T47D (cell line): ENCODE data around the gene TJAP1.

ENCODE experiments used
- DNase-seq, 2 experiments: peaks; one replicate each; pipeline versions ENCODE4 v3.0.0 to v3.0.0-alpha.2; 2011 to 2012; ENCODE audit warnings: low read depth in 1 of 2, low spot score in 1 of 2
- JUND ChIP-seq: IDR thresholded peaks from 2 replicates; pipeline ENCODE4 v1.6.1; 2012; ENCODE audit warnings: low read depth
- in situ Hi-C: cut with HindIII; loops from 2 replicates; pipeline ENCODE4 v1.10.0; 2016; ENCODE audit warnings: low sequenced_read_pairs, low pct_unique_long_range_greater_than_20kb

TJAP1 gene, protein sequence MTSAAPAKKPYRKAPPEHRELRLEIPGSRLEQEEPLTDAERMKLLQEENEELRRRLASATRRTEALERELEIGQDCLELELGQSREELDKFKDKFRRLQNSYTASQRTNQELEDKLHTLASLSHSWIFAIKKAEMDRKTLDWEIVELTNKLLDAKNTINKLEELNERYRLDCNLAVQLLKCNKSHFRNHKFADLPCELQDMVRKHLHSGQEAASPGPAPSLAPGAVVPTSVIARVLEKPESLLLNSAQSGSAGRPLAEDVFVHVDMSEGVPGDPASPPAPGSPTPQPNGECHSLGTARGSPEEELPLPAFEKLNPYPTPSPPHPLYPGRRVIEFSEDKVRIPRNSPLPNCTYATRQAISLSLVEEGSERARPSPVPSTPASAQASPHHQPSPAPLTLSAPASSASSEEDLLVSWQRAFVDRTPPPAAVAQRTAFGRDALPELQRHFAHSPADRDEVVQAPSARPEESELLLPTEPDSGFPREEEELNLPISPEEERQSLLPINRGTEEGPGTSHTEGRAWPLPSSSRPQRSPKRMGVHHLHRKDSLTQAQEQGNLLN

DNA sequence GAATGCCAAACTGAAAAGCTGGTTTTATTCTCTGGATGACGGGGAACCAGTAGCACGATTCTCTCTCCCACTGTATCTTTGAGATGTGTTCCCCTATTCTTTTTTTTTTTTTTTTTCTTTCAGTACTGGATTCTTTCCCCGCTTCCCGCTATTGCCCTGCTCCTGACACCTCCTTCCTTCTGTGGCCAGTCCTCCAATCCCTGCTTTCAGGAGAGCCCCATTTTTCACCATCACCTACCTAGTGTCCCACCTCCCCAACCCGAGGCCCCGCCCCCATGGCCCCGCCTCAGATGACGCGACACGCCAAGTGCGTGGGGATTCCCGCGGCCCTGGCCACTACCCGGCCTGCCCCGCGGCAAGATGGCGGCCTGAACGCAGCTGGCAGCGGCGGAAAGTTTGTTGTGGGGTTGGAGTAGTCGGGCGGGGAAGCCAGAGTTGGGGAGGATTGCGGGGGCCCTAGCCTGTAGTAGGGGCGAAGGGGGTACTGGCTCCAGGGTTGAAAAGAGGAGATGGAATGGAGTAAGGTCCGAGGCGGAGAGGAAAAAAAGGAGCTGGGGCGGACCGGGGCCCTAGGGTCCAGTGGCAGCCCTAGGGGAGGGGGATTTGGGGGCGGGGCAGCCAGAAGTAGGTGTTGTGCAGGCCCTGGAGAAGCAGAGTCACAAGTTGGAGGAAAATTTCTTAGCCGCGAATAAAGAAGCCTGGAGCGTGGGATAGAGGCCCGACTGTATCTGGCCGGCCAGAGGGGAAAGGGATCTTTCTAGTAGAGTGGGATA lies at the start of gene TJAP1:
TSS of gene TJAP1 (plus strand) at position 336 of the 773 bp plus-strand sequence. CDS start 21,432 bp downstream, outside the sequence.
- in situ Hi-C loops: no loop called here
- TF ChIP-seq JUND: no peak
- peak; percentile 76 to 91 for DNase-seq

DNA sequence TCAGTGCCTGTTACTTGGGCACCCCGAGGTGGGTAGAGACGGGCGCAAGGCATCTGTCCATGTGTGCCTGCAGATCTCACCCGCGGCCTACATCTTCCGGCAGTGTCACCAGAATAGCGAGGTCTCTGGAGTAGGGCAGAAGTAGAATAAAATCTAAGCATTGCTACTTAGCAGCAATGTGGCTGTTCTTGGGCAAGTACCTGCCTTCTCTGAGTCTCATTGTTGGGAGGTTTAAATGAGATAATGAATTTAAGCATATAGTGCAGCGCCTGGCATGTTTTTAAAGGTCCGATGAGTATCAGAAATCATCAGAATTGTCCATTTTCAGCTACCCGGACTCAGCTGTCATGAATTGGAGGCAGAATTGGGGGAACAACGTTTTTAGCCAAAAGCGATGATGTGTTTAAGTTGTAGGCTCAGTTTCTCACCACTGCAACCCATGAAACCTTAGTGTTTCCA lies 49.2 kb upstream of the TJAP1 start:
- DNase-seq: no peak
- in situ Hi-C loops: no loop called here

DNA sequence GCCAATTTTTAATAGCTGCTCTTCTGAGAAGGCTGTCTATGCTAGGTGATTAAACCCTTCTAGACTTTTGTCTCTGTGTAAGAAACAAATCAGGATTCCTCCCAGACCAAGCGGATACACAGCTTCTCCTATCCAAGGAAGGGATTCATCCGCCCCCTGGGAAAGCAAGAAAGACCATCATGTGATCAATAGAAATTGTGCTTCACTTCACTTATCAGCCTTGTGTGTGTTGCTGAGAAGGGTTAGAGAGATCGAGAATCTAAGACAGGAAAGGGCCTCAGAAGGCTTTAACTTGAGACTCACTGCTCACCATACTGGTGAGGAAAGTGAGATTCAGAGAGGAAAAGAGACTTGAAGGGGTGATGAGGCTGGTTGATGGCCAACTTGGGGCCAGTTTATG lies 48.5 kb upstream of the TJAP1 start:
- TF ChIP-seq JUND: no peak
- in situ Hi-C loops: no loop called here
- no peak for DNase-seq

More for the DNA sequence above, 49.2 kb upstream of the TJAP1 start:
- no peak for TF ChIP-seq JUND

DNA sequence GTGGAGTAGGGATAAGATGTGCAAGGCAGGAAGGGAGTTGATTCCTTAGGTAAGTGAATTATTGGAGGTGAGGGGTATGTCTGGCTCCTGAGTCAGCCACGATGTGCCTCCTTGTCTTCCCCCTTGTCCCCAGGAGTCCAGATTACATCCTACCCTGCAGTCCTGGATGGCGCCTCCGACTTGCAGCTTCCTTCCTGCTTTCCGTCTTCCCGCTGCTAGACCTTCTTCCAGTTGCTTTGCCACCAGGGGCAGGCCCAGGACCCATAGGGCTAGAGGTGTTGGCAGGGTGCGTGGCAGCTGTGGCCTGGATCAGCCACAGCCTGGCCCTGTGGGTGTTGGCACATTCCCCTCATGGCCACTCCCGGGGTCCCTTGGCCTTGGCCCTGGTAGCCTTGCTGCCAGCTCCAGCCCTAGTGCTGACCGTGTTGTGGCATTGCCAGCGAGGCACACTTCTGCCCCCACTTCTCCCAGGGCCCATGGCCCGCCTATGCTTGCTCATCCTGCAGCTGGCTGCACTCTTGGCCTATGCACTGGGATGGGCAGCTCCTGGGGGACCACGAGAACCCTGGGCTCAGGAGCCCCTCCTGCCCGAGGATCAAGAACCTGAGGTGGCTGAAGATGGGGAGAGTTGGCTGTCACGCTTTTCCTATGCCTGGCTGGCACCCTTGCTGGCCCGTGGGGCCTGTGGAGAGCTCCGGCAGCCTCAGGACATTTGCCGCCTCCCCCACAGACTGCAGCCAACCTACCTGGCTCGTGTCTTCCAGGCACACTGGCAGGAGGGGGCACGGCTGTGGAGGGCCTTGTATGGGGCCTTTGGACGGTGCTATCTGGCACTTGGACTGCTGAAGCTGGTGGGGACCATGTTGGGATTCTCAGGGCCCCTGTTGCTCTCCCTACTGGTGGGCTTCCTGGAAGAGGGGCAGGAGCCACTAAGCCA lies 45.1 kb upstream of the TJAP1 start:
- DNase-seq: no peak
- TF ChIP-seq JUND: no peak
- in situ Hi-C loops: no loop called here

DNA sequence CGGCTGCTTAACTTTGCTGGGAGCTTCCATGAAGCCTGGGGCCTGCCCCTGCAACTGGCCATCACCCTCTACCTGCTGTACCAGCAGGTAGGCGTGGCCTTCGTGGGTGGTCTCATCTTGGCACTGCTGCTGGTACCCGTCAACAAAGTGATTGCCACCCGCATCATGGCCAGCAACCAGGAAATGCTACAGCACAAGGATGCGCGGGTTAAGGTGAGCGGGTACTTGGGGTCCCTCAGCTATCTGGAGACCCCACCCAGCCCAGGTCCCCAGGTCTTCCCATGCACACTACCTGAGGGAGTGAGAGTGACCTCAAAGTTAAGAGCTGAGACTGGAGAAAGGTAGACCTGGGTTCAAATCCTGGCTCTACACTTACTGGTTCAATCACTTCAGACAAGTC lies 44.2 kb upstream of the TJAP1 start:
- no peak for DNase-seq
- in situ Hi-C loops: no loop called here
- TF ChIP-seq JUND: no peak

DNA sequence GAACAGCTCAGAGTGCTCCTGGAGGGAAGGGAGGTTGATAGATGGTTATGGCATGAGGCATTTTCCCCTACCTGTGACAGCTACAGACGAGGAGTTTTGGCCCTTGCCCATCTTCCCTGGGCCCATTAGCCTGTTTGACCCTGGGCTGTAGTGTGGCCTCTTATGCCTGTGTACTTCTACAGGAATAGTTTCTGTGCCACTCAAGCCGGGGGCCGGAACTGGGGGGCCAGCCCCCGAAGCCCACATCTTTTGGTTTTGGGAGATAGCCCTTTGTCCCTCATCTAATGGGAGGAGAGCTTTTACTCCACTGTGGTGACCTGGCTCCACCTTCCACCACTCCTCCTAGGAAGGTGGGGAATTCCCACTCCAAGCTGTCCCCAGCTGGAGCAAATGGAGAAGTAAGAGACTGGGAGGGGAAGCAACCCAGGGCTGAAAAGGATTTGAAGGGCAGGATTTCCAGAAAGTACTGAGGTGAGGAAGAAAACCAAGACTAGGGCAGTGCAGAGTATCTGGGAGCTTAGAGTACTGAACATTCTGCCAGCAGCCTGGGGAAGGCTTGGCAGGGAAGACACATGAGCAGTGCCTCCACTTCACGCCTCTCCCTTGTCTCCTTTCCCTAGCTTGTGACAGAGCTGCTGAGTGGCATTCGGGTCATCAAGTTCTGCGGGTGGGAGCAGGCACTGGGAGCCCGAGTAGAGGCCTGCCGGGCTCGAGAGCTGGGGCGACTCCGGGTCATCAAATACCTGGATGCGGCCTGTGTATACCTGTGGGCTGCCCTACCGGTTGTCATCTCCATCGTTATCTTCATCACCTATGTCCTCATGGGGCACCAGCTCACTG lies 43.1 kb upstream of the TJAP1 start:
- TF ChIP-seq JUND: no peak
- DNase-seq: no peak
- in situ Hi-C loops: no loop called here

DNA sequence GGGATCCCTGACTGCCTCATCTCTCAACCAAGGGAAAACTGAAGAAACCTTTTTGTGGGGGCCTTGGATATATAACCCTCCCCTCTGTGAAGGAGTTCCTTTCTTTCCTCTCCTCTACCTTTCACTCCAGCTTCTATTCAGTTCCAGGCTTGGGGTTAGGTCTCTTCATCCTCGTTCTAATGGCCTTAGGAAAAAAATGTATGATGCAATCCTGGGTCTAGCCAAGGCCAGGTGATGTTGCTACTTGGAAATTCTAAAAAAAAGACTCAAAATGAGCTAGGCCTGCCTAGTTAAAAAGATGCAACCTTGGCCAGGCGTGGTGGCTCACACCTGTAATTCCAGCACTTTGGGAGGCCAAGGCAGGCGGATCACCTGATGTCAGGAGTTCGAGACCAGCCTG lies 42.4 kb upstream of the TJAP1 start:
- in situ Hi-C loops: no loop called here
- no peak for TF ChIP-seq JUND
- no peak for DNase-seq

DNA sequence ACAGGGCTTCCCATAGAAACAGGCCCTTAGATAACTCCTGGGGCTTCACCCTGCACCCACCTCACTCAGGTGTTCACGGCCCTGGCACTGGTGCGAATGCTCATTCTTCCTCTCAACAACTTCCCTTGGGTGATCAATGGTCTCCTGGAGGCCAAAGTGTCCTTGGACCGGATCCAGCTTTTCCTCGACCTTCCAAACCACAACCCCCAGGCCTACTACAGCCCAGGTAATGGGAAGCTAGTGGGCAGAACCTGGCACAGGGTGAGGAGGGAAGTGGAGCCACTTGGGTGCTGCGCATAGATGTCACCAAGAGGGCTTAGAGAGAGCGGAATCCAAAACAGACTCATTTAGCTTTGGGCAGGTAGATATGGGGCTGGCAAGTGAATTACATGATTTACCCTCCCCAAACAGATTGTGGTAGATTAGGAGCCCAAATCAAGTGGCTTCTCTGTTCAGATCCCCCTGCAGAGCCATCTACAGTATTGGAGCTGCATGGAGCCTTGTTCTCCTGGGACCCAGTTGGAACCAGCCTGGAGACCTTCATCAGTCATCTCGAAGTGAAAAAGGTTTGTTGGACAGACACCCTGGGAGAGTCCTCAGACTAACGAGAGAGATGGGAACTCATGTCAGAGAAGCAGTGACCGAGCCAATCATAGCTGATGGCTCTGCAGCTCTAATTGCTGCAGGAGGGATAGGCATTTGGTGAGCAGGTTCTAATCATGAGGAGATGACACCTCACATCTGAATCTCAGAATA lies 41.5 kb upstream of the TJAP1 start:
- TF ChIP-seq JUND: no peak
- in situ Hi-C loops: no loop called here
- no peak for DNase-seq

DNA sequence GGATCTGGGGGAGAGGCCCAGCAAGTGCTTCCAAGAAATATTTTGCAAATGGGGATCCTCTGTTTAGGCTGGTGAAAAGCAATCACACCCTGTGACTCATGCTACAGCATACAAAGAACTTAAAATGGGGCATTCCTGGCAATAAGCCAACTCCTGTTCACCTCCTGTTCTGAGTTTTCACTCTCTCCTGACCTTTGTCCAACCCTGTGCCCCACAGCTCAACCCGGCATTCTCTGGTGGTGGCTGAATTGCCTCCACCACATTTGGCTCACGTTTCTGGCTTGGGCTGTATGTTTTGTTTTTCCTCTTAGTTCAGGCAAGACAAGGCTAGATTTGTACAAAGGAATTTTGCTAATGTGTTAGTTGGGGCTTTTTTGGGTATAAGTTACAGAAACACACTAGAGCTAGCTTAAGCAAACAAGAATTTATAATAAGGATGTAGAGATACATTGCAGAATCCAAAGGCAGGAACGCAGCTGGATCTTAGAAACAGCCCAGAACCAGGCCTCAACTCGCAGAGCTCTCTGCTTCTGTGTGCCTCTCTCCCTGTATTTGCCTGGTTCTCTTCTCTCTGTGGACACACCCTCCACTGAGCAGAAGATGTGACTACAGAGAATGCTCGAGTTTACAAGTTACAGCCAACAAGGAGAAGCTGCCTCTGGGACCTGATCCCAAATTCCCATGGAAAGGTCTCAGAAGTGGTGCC lies 40.6 kb upstream of the TJAP1 start:
- TF ChIP-seq JUND: no peak
- DNase-seq: peak in 1 of 2 experiments; percentile 41
- in situ Hi-C loops: no loop called here

DNA sequence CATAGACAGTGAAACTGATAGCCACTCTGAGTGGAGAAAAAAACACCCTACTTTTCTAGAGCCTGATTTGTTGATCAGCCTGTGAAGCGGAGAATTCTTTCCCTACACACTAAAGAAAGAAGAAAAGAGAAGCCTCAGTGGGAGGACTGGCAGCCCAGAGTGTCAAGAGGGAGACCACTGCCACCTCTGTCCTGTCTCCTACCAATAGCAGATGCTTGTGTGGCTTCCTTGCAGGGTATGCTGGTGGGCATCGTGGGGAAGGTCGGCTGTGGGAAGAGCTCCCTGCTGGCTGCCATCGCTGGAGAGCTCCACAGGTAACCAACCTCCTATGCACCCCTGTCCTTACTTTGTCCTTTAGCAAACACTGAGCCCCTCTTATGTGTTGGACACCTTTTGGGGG lies 39.7 kb upstream of the TJAP1 start:
- no peak for DNase-seq
- TF ChIP-seq JUND: no peak
- in situ Hi-C loops: no loop called here
